A549 (cell line): ENCODE data around the gene NUCB1. TPM values are rescaled to one million over a fixed set of nuclear protein-coding genes. Genes with fewer than 3 reads are reported as not detected.

Source experiments
- CBX2 ChIP-seq: fragments of 200-600 bp; sonication (generic); IDR thresholded peaks from 2 replicates; pipeline ENCODE4 v1.6.1; 2016; ENCODE audit warnings: low read depth, mild to moderate bottlenecking, borderline replicate concordance
- CBX8 ChIP-seq: fragments of 200-600 bp; sonication (generic); IDR thresholded peaks from 2 replicates; pipeline ENCODE4 v1.6.1; 2016
- CHD4 ChIP-seq: fragments of 200-600 bp; sonication (generic); IDR thresholded peaks from 2 replicates; pipeline ENCODE4 v1.6.1; 2016; ENCODE audit warnings: antibody characterized with exemption, mild to moderate bottlenecking, borderline replicate concordance
- EHF ChIP-seq: fragments of 250-450 bp; sonication (Bioruptor Pico); IDR thresholded peaks from 2 replicates; pipeline ENCODE4 v1.5.0; 2020; ENCODE audit warnings: mild to moderate bottlenecking
- FOSL2 ChIP-seq, 2 experiments: fragments of 450-650 bp in 1 of 2; fragments of >200 bp in 1 of 2; sonication (Bioruptor Twin) in 1 of 2; formaldehyde crosslinking; IDR thresholded peaks; 2 replicates each; pipeline versions ENCODE4 v1.5.0 to v1.6.1; 2016 to 2020; ENCODE audit warnings: mild to moderate bottlenecking in 1 of 2, moderate library complexity in 1 of 2
- GATA3 ChIP-seq: IDR thresholded peaks from 2 replicates; pipeline ENCODE4 v1.6.1; 2012; ENCODE audit warnings: borderline replicate concordance
- HDAC2 ChIP-seq: fragments of 200-600 bp; sonication (generic); IDR thresholded peaks from 2 replicates; pipeline ENCODE4 v1.6.1; 2016
- HMGXB4 ChIP-seq: fragments of 250-450 bp; sonication (Bioruptor Pico); IDR thresholded peaks from 2 replicates; pipeline ENCODE4 v1.5.0; 2021; ENCODE audit warnings: mild to moderate bottlenecking, moderate library complexity, borderline replicate concordance
- HOXB5 ChIP-seq: fragments of 250-450 bp; sonication (Bioruptor Pico); IDR thresholded peaks from 2 replicates; pipeline ENCODE4 v1.5.0; 2020; ENCODE audit warnings: mild to moderate bottlenecking, moderate library complexity
- JUN ChIP-seq, 2 experiments: fragments of >200 bp; sonication (Bioruptor Twin); formaldehyde crosslinking; IDR thresholded peaks; 2 replicates in 1 of 2; 3 replicates in 1 of 2; pipeline ENCODE4 v1.6.1; 2016 to 2017
- KDM1A ChIP-seq: fragments of 200-600 bp; sonication (generic); IDR thresholded peaks from 2 replicates; pipeline ENCODE4 v1.6.1; 2016; ENCODE audit warnings: low read depth, mild to moderate bottlenecking
- MYC ChIP-seq: IDR thresholded peaks from 2 replicates; pipeline ENCODE4 v1.6.1; 2012; ENCODE audit warnings: mild to moderate bottlenecking, inconsistent platforms, low read length, improper control_type of control experiment, borderline replicate concordance
- NPAS2 ChIP-seq: fragments of 250-450 bp; sonication (Bioruptor Pico); IDR thresholded peaks from 2 replicates; pipeline ENCODE4 v1.8.0; 2022; ENCODE audit warnings: mild to moderate bottlenecking, moderate library complexity, borderline replicate concordance
- PHF8 ChIP-seq: fragments of 200-600 bp; sonication (generic); IDR thresholded peaks from 2 replicates; pipeline ENCODE4 v1.6.1; 2016; ENCODE audit warnings: low read depth, mild to moderate bottlenecking, antibody characterized with exemption, moderate library complexity, borderline replicate concordance
- POLR2A ChIP-seq: IDR thresholded peaks from 2 replicates; pipeline ENCODE4 v1.6.1; 2012; ENCODE audit warnings: mild to moderate bottlenecking, low read length
- POLR2AphosphoS2 ChIP-seq: conservative IDR thresholded peaks from 2 replicates; pipeline ENCODE4 v1.6.1; 2012; ENCODE audit warnings: low read length, improper control_type of control experiment, inconsistent platforms
- RARB ChIP-seq: fragments of 250-450 bp; sonication (Bioruptor Pico); IDR thresholded peaks from 2 replicates; pipeline ENCODE4 v1.8.0; 2021; ENCODE audit warnings: mild to moderate bottlenecking, moderate library complexity
- RFX5 ChIP-seq: fragments of 450-650 bp; IDR thresholded peaks from 2 replicates; pipeline ENCODE4 v1.7.1; 2014; ENCODE audit warnings: antibody characterized with exemption, mild to moderate bottlenecking, moderate library complexity
- RNF2 ChIP-seq: fragments of 200-600 bp; sonication (generic); IDR thresholded peaks from 2 replicates; pipeline ENCODE4 v1.6.1; 2016; ENCODE audit warnings: low read depth, mild to moderate bottlenecking, antibody characterized with exemption, moderate library complexity, borderline replicate concordance
- SREBF2 ChIP-seq: fragments of 450-650 bp; IDR thresholded peaks from 2 replicates; pipeline ENCODE4 v1.6.1; 2014; ENCODE audit warnings: mild to moderate bottlenecking, moderate library complexity
- TFCP2L1 ChIP-seq: fragments of 250-450 bp; sonication (Bioruptor Pico); IDR thresholded peaks from 2 replicates; pipeline ENCODE4 v1.5.0; 2021; ENCODE audit warnings: mild to moderate bottlenecking
- ZNF302 ChIP-seq: fragments of 250-450 bp; sonication (Bioruptor Pico); IDR thresholded peaks from 2 replicates; pipeline ENCODE4 v1.9.0; 2021; ENCODE audit warnings: inconsistent platforms, mild to moderate bottlenecking, moderate library complexity
- polyA plus RNA-seq, 4 experiments: library from polyadenylated mRNA; depleted of rRNA in 3 of 4; stranded (reverse); fragments of >200 nt; fragmentation: RNase III in 1 of 4; extraction: RNeasy Plus Mini Kit Qiagen cat#74134 plus additional on column Dnase treatment in 1 of 4; gene quantifications; 2 replicates in 3 of 4; 3 replicates in 1 of 4; pipeline ENCODE4 v1.2.3, GENCODE V29; 2011 to 2017
- TF ChIP-seq, protein P1 (sequence below): fragments of >200 bp; sonication (Bioruptor Twin); formaldehyde crosslinking; IDR thresholded peaks from 3 replicates; pipeline ENCODE4 v1.5.1; 2016
- TF ChIP-seq, protein P2 (sequence below): fragments of >200 bp; sonication (Bioruptor Twin); formaldehyde crosslinking; IDR thresholded peaks from 2 replicates; pipeline ENCODE4 v1.6.1; 2016
- TF ChIP-seq, protein P3 (sequence below): fragments of 150-350 bp; IDR thresholded peaks from 2 replicates; pipeline ENCODE4 v1.6.1; 2014; ENCODE audit warnings: low read depth, mild to moderate bottlenecking, low read length

The NUCB1 gene
- polyA plus RNA-seq, 2 of the 4 experiments (the other 2 are of a cell fraction): 79.5 to 182 TPM

DNA sequence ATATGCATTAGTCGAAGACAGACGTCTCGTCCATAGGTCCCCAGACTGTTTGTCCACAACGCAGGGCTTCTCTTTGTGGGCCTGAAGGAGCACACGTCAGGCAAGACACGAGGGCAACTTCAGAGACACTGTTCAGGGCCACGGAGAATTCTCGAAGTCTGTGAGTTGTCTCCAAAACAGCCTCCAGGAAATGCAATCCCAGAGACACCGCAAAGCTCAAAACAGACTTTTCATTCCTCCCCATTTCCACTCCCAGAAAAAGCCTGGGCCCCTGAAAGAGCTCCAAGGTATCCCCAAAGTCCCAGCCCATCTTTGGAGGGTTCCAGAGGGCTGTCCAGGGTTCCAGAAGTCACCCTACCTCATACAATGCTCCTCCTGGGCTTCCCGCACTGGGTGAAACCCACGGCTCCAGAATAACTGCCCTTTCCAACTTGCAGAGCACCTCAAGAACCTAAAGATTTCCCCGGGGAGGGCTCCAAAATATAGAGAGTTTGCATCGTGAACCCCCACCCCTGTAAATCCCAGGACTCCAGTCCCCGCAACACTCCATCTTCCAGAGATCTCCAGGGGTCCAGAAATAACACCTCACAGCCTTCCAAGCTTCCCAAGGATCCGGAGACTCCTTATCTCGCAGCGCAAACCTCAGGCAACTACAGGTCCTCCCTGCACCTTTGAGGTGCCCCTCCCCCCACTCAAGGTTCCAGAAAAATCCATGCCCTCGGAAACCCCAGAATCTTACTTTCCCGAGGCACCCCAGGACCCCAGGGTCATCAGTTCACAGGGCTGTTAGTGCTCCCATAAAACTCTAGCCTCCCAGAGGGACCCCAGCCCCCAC lies 64.3 kb downstream of the NUCB1 start (continued):
- TF ChIP-seq CHD4 (no peak), ZNF302 (CRISPR knock-in tag) (peak; percentile 95), FOSL2 (IDR thresholded peaks at IDR 0.05) (no peak), FOSL2 (CRISPR knock-in tag; IDR thresholded peaks at IDR 0.05) (no peak), POLR2A (peak; percentile 9; the same call in 1 of the 2 replicates), SREBF2 (no peak), HOXB5 (peak; percentile 96; the same call in 1 of the 2 replicates), RNF2 (no peak), EHF (CRISPR knock-in tag) (no peak), GATA3 (0 out of 2 replicates have a peak, but pooled peaks have one; percentile 5), CBX2 (no peak), JUN (IDR thresholded peaks at IDR 0.05) (no peak), MYC (0 out of 2 replicates have a peak, but pooled peaks have one; percentile 28), NPAS2 (CRISPR knock-in tag) (no peak), CBX8 (no peak), RARB (CRISPR knock-in tag) (peak; percentile 80; the same call in 1 of the 2 replicates), HMGXB4 (CRISPR knock-in tag) (no peak; the same call in none of the 2 replicates), HDAC2 (no peak), POLR2AphosphoS2 (no peak), TFCP2L1 (CRISPR knock-in tag) (peak; percentile 7; the same call in 1 of the 2 replicates), KDM1A (no peak), RFX5 (no peak), PHF8 (no peak)
- TF ChIP-seq, protein P1, sequence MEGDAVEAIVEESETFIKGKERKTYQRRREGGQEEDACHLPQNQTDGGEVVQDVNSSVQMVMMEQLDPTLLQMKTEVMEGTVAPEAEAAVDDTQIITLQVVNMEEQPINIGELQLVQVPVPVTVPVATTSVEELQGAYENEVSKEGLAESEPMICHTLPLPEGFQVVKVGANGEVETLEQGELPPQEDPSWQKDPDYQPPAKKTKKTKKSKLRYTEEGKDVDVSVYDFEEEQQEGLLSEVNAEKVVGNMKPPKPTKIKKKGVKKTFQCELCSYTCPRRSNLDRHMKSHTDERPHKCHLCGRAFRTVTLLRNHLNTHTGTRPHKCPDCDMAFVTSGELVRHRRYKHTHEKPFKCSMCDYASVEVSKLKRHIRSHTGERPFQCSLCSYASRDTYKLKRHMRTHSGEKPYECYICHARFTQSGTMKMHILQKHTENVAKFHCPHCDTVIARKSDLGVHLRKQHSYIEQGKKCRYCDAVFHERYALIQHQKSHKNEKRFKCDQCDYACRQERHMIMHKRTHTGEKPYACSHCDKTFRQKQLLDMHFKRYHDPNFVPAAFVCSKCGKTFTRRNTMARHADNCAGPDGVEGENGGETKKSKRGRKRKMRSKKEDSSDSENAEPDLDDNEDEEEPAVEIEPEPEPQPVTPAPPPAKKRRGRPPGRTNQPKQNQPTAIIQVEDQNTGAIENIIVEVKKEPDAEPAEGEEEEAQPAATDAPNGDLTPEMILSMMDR: no peak
- TF ChIP-seq, protein P2, sequence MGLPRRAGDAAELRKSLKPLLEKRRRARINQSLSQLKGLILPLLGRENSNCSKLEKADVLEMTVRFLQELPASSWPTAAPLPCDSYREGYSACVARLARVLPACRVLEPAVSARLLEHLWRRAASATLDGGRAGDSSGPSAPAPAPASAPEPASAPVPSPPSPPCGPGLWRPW: 0 out of 2 replicates have a peak, but pooled peaks have one; percentile 42
- TF ChIP-seq, protein P3, sequence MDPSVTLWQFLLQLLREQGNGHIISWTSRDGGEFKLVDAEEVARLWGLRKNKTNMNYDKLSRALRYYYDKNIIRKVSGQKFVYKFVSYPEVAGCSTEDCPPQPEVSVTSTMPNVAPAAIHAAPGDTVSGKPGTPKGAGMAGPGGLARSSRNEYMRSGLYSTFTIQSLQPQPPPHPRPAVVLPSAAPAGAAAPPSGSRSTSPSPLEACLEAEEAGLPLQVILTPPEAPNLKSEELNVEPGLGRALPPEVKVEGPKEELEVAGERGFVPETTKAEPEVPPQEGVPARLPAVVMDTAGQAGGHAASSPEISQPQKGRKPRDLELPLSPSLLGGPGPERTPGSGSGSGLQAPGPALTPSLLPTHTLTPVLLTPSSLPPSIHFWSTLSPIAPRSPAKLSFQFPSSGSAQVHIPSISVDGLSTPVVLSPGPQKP: no peak
- TF ChIP-seq, all 56 proteins: peak for 17
